GM23338 (cell line): ENCODE data around the gene EFCAB6. TPM values are rescaled to one million over a fixed set of nuclear protein-coding genes. Genes with fewer than 3 reads are reported as not detected.

ENCODE experiments used
- ATAC-seq: fragments of 200-7000 bp; cut with Tn5 transposase; 3 replicates; pipeline ENCODE4 v1.9.1; 2020
- DNase-seq: peaks from one replicate; pipeline ENCODE4 v3.0.0-alpha.2; 2015; ENCODE audit warnings: low spot score
- H2AFZ ChIP-seq: fragments of 200-600 bp; sonication (generic); 2 replicates; pipeline ENCODE4 v1.8.0; 2016; ENCODE audit warnings: antibody characterized with exemption, mild to moderate bottlenecking, moderate library complexity
- H3F3A ChIP-seq: fragments of 200-600 bp; sonication (generic); replicated peaks from 2 replicates; pipeline ENCODE4 v1.8.0; 2017; ENCODE audit warnings: antibody characterized with exemption, mixed run types, low read depth
- H3K27ac ChIP-seq: fragments of 200-600 bp; sonication (generic); 2 replicates; pipeline ENCODE4 v1.6.1; 2016; ENCODE audit warnings: low read depth
- H3K27me3 ChIP-seq: fragments of 200-600 bp; sonication (generic); 2 replicates; pipeline ENCODE4 v1.8.0; 2016; ENCODE audit warnings: mild to moderate bottlenecking, mixed run types, moderate library complexity; ENCODE audit not compliant: insufficient read depth
- H3K36me3 ChIP-seq: fragments of 200-600 bp; sonication (generic); 2 replicates; pipeline ENCODE4 v1.8.0; 2016; ENCODE audit warnings: mild to moderate bottlenecking; ENCODE audit not compliant: insufficient read depth
- H3K4me1 ChIP-seq: fragments of 200-600 bp; sonication (generic); 2 replicates; pipeline ENCODE4 v1.8.0; 2016; ENCODE audit warnings: mild to moderate bottlenecking, moderate library complexity; ENCODE audit not compliant: insufficient read depth
- H3K4me2 ChIP-seq: fragments of 200-600 bp; sonication (generic); 2 replicates; pipeline ENCODE4 v1.7.1; 2017; ENCODE audit warnings: mixed run types
- H3K4me3 ChIP-seq: fragments of 200-600 bp; sonication (generic); 2 replicates; pipeline ENCODE4 v1.6.1; 2016; ENCODE audit warnings: mixed run types
- H3K79me2 ChIP-seq: fragments of 200-600 bp; sonication (generic); replicated peaks from 2 replicates; pipeline ENCODE4 v1.8.0; 2017; ENCODE audit warnings: mild to moderate bottlenecking; ENCODE audit not compliant: insufficient read depth
- H3K9me2 ChIP-seq: fragments of 200-600 bp; sonication (generic); 2 replicates; pipeline ENCODE4 v1.8.0; 2017; ENCODE audit not compliant: insufficient read depth
- H4K20me1 ChIP-seq: fragments of 200-600 bp; sonication (generic); replicated peaks from 2 replicates; pipeline ENCODE4 v1.8.0; 2017; ENCODE audit warnings: mild to moderate bottlenecking; ENCODE audit not compliant: insufficient read depth
- H3K27ac Mint-ChIP-seq: 2 replicates; pipeline ENCODE4 v1.8.0; 2020; ENCODE audit warnings: inconsistent platforms, mild to moderate bottlenecking, moderate library complexity, mixed read lengths
- H3K27me3 Mint-ChIP-seq: 3 replicates; pipeline ENCODE4 v1.8.0; 2022; ENCODE audit warnings: low read depth, mild to moderate bottlenecking, moderate library complexity, mixed read lengths, inconsistent platforms; ENCODE audit not compliant: insufficient read depth, poor library complexity
- H3K36me3 Mint-ChIP-seq: 3 replicates; pipeline ENCODE4 v1.8.0; 2021; ENCODE audit warnings: low read depth, mild to moderate bottlenecking, inconsistent platforms, moderate library complexity, mixed read lengths
- H3K4me1 Mint-ChIP-seq: 3 replicates; pipeline ENCODE4 v1.8.0; 2020; ENCODE audit warnings: mild to moderate bottlenecking, inconsistent platforms, mixed read lengths
- H3K4me3 Mint-ChIP-seq: 3 replicates; pipeline ENCODE4 v1.8.0; 2021; ENCODE audit warnings: moderate library complexity, mild to moderate bottlenecking, inconsistent platforms, mixed read lengths
- H3K9me3 Mint-ChIP-seq: 3 replicates; pipeline ENCODE4 v1.8.0; 2020; ENCODE audit warnings: moderate library complexity, mild to moderate bottlenecking, inconsistent platforms, mixed read lengths
- CREB1 ChIP-seq: fragments of 250-450 bp; sonication (Bioruptor Pico); IDR thresholded peaks from 2 replicates; pipeline ENCODE4 v1.5.0; 2020; ENCODE audit warnings: low read depth, mild to moderate bottlenecking, moderate library complexity
- EZH2 ChIP-seq: fragments of 200-600 bp; sonication (generic); IDR thresholded peaks from one replicate; pipeline ENCODE4 v1.8.0; 2017; ENCODE audit warnings: antibody characterized with exemption, mild to moderate bottlenecking, low read depth; ENCODE audit not compliant: unreplicated experiment
- EZH2phosphoT487 ChIP-seq: fragments of 200-600 bp; sonication (generic); IDR thresholded peaks from one replicate; pipeline ENCODE4 v1.8.1; 2018; ENCODE audit warnings: antibody characterized with exemption; ENCODE audit not compliant: unreplicated experiment
- NANOG ChIP-seq: IDR thresholded peaks from 2 replicates; pipeline ENCODE4 v1.6.1; 2016; ENCODE audit warnings: antibody characterized with exemption, borderline replicate concordance
- POLR2AphosphoS5 ChIP-seq: IDR thresholded peaks from 2 replicates; pipeline ENCODE4 v1.6.1; 2016; ENCODE audit warnings: antibody characterized with exemption, low read depth
- STAT1 ChIP-seq: IDR thresholded peaks from one replicate; pipeline ENCODE4 v1.6.1; 2016; ENCODE audit warnings: antibody characterized with exemption; ENCODE audit not compliant: unreplicated experiment
- ZNF331 ChIP-seq: fragments of 250-450 bp; sonication (Bioruptor Pico); IDR thresholded peaks from 2 replicates; pipeline ENCODE4 v1.5.0; 2020; ENCODE audit warnings: low read depth, mild to moderate bottlenecking, moderate library complexity
- polyA plus RNA-seq: library from polyadenylated mRNA; unstranded; fragments of >200 nt; fragmentation: Nextera tagmentation; extraction: Ambion mirVana; gene quantifications from 2 replicates; pipeline ENCODE4 v1.2.1, GENCODE V29; 2016
- total RNA-seq: library from RNA; depleted of rRNA; stranded (reverse); fragments of >200 nt; shearing (Covaris generic); gene quantifications from 2 replicates; pipeline ENCODE4 v1.2.3, GENCODE V29; 2014
- TF ChIP-seq, protein P1 (sequence below): IDR thresholded peaks from 2 replicates; pipeline ENCODE4 v1.6.1; 2016; ENCODE audit warnings: antibody characterized with exemption
- TF ChIP-seq, protein P2 (sequence below): fragments of 250-450 bp; sonication (Bioruptor Pico); IDR thresholded peaks from 2 replicates; pipeline ENCODE4 v1.5.0; 2020; ENCODE audit warnings: mild to moderate bottlenecking, moderate library complexity

The EFCAB6 gene
- total and polyA plus RNA-seq, 2 experiments from 2014 or later, result 1.1 to 1.8 TPM

DNA sequence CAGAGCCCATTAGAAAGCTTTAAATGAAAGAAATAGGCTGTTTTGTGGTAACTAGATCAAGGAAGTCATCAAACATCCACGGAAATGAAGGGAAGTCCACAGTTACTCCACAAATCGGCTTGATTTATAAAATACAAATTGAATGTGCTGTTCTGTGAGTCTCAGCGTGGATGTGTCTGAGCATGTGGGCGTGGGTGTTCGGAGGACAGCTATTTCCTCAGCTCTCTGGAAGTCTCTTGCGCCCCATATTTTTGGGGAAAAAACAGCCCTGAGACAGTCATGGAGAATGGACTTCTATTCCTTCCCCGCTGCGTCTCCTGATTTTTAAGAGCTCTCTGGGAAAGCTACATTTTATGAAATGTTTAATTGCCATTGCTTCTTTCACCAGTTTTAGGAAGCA, 144.4 kb downstream of the EFCAB6 start:
- Histone ChIP-seq H3K27ac (no peak overlapping the region), H3K79me2 (no peaks in the 10 kb centered on the region), H3K4me2 (no peak overlapping the region), H4K20me1 (no peaks in the 10 kb centered on the region), H3K4me1 (no peaks in the 10 kb centered on the region), H3K27me3 (no peaks in the 10 kb centered on the region), H3K4me3 (no peak overlapping the region), H2AFZ (no peak overlapping the region), H3K36me3 (no peaks in the 10 kb centered on the region), H3K9me2 (no peaks in the 10 kb centered on the region), H3F3A (no peaks in the 10 kb centered on the region)
- Mint-ChIP-seq H3K27me3 (peaks cover 3% of the 10 kb centered on the region), H3K27ac (no peak overlapping the region), H3K9me3 (0 out of 3 replicates have a peak, but pooled peaks cover 4% of the 10 kb centered on the region), H3K4me1 (no peaks in the 10 kb centered on the region; the same call in 2 of the 3 replicates), H3K36me3 (no peaks in the 10 kb centered on the region), H3K4me3 (no peak overlapping the region)
- no peak for DNase-seq
- no peak for ATAC-seq
- TF ChIP-seq EZH2 (no peak), POLR2AphosphoS5 (no peak), EZH2phosphoT487 (no peak), ZNF331 (CRISPR knock-in tag) (no peak), CREB1 (CRISPR knock-in tag) (no peak), NANOG (no peak), STAT1 (no peak)
- TF ChIP-seq, protein P1, sequence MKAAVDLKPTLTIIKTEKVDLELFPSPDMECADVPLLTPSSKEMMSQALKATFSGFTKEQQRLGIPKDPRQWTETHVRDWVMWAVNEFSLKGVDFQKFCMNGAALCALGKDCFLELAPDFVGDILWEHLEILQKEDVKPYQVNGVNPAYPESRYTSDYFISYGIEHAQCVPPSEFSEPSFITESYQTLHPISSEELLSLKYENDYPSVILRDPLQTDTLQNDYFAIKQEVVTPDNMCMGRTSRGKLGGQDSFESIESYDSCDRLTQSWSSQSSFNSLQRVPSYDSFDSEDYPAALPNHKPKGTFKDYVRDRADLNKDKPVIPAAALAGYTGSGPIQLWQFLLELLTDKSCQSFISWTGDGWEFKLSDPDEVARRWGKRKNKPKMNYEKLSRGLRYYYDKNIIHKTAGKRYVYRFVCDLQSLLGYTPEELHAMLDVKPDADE, result no peak
- TF ChIP-seq, protein P2, sequence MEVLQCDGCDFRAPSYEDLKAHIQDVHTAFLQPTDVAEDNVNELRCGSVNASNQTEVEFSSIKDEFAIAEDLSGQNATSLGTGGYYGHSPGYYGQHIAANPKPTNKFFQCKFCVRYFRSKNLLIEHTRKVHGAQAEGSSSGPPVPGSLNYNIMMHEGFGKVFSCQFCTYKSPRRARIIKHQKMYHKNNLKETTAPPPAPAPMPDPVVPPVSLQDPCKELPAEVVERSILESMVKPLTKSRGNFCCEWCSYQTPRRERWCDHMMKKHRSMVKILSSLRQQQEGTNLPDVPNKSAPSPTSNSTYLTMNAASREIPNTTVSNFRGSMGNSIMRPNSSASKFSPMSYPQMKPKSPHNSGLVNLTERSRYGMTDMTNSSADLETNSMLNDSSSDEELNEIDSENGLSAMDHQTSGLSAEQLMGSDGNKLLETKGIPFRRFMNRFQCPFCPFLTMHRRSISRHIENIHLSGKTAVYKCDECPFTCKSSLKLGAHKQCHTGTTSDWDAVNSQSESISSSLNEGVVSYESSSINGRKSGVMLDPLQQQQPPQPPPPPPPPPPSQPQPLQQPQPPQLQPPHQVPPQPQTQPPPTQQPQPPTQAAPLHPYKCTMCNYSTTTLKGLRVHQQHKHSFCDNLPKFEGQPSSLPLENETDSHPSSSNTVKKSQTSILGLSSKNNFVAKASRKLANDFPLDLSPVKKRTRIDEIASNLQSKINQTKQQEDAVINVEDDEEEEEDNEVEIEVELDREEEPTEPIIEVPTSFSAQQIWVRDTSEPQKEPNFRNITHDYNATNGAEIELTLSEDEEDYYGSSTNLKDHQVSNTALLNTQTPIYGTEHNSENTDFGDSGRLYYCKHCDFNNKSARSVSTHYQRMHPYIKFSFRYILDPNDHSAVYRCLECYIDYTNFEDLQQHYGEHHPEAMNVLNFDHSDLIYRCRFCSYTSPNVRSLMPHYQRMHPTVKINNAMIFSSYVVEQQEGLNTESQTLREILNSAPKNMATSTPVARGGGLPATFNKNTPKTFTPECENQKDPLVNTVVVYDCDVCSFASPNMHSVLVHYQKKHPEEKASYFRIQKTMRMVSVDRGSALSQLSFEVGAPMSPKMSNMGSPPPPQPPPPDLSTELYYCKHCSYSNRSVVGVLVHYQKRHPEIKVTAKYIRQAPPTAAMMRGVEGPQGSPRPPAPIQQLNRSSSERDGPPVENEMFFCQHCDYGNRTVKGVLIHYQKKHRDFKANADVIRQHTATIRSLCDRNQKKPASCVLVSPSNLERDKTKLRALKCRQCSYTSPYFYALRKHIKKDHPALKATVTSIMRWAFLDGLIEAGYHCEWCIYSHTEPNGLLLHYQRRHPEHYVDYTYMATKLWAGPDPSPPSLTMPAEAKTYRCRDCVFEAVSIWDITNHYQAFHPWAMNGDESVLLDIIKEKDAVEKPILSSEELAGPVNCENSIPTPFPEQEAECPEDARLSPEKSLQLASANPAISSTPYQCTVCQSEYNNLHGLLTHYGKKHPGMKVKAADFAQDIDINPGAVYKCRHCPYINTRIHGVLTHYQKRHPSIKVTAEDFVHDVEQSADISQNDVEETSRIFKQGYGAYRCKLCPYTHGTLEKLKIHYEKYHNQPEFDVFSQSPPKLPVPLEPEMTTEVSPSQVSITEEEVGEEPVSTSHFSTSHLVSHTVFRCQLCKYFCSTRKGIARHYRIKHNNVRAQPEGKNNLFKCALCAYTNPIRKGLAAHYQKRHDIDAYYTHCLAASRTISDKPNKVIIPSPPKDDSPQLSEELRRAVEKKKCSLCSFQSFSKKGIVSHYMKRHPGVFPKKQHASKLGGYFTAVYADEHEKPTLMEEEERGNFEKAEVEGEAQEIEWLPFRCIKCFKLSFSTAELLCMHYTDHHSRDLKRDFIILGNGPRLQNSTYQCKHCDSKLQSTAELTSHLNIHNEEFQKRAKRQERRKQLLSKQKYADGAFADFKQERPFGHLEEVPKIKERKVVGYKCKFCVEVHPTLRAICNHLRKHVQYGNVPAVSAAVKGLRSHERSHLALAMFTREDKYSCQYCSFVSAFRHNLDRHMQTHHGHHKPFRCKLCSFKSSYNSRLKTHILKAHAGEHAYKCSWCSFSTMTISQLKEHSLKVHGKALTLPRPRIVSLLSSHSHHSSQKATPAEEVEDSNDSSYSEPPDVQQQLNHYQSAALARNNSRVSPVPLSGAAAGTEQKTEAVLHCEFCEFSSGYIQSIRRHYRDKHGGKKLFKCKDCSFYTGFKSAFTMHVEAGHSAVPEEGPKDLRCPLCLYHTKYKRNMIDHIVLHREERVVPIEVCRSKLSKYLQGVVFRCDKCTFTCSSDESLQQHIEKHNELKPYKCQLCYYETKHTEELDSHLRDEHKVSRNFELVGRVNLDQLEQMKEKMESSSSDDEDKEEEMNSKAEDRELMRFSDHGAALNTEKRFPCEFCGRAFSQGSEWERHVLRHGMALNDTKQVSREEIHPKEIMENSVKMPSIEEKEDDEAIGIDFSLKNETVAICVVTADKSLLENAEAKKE (CRISPR knock-in tag), result no peak
